Stimulated activated naive CD4-positive, alpha-beta T cell (primary cell): ENCODE data around the gene HNF4A.

Experiments used
- DNase-seq, 6 experiments: peaks; one replicate each; lab custom pipeline; 2025; lab: John Stamatoyannopoulos, UW

Gene HNF4A

GRCh38 chr20:44445742-44446710 is 90.5 kb downstream of the HNF4A start:
- no peak for DNase-seq

GRCh38 chr20:44447827-44448419 is 92.4 kb downstream of the HNF4A start:
- DNase-seq, result no peak

DNA sequence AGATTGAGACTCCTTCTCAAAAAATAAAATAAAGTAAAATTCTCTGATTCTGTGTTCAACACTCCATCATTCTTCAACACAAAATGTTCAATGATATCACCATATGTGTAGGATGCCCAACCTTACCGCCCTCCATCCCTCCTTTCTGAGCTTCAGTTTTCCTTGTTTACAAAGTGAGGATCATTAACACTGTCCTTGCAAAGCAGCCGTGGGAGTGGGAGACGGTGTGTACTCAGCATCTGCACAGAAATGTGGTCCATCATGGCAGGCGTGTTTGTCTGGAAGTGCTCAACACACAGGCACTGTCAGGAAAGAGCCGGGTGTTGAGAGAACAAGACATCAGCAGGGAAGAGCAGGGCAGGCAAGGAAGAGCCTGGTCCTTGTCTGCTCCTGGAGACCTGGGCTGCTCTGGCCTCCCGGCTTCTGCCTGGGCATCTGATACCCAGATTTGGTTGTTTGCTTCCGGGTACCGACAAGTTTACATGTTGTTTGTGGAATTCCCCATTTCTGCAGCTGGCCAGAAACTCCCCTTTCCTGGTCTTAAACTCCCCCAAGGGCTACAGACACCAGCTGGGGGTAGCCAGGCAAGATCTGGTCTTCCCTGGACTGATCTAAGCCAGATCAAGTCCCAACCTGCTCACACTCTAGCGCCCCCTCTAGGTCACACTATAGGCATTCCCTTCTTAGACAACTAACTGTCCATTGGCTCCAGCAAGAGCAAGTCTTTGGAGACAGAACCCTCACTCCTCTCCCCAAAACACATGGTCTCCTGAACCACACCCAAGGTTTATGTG is 93.5 kb downstream of the HNF4A start:
- DNase-seq, result no peak

GRCh38 chr20:44449864-44450263 is 94.4 kb downstream of the HNF4A start:
- DNase-seq, result no peak

- no peak for DNase-seq
These were observed 94.9 kb downstream of the HNF4A start for GRCh38 chr20:44450281-44450889.

DNA sequence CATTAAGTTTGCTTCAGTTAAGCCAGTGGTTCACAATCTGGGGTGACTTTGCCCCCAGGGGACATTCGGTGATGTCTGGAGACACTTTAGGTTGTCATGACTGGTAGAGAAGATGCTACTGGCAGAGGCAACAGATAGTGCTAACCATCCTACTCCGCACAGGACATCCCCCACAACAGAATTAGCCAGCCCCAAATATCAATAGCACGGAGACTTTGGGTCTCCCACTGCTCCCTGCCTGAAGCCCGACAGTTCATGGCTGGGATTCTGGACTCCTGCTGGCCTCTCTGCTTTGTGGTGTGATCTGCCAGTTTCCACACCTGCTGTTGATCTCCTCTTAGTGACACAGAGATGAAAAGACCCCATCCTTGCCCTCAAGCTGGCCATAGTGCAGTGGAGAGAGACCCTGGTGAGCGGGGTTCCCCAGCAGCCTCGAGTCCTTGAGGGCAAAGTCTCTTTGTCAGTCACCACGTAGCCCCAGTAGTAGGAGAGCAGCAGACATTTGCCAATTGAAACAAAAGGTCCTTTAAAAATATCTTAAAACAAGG is 95.5 kb downstream of the HNF4A start:
- no peak for DNase-seq

GRCh38 chr20:44454306-44454963 is 98.9 kb downstream of the HNF4A start:
- DNase-seq, result no peak

- no peak for DNase-seq
These were observed 99.6 kb downstream of the HNF4A start for GRCh38 chr20:44455126-44455525.

DNA sequence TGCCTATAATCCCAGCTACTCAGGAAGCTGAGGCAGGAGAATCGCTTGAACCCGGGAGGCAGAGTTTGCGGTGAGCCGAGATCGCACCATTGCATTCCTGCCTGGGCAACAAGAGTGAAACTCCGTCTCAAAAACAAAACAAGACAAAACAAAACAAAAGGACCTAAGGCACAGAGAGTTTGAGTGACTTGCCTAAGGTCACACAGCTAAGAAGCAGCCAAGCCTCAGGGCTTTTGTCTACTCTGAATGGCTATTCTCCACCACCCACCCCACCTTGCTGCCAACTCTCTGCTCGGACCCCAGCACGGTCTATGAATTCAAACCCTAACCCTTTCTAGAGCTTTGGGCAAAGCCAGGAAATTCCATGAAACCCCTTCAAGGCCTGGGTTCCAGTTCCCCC is 101.1 kb downstream of the HNF4A start:
- DNase-seq, result no peak

- no peak for DNase-seq
These were observed 101.5 kb downstream of the HNF4A start for GRCh38 chr20:44457016-44457415.

GRCh38 chr20:44459271-44459670 is 103.8 kb downstream of the HNF4A start:
- DNase-seq, result no peak

DNA sequence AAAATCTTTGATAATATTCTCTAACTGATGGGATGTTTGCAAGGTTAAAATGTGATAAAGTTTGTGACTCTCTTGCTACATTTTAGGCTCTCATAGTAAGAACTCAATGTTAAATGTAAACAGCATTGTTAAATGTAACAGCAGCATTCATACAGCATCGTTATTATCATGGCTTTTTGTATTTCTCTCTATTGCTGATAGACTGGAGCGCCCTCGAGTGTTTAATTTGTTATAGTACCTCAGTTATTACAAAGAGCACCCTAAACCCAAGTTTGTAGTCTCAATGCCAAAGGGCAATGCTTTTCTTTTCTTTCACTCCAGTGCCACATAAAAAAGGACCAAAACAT is 105.3 kb downstream of the HNF4A start:
- peak in 2 of 6 experiments; percentile 10 to 25 for DNase-seq

DNA sequence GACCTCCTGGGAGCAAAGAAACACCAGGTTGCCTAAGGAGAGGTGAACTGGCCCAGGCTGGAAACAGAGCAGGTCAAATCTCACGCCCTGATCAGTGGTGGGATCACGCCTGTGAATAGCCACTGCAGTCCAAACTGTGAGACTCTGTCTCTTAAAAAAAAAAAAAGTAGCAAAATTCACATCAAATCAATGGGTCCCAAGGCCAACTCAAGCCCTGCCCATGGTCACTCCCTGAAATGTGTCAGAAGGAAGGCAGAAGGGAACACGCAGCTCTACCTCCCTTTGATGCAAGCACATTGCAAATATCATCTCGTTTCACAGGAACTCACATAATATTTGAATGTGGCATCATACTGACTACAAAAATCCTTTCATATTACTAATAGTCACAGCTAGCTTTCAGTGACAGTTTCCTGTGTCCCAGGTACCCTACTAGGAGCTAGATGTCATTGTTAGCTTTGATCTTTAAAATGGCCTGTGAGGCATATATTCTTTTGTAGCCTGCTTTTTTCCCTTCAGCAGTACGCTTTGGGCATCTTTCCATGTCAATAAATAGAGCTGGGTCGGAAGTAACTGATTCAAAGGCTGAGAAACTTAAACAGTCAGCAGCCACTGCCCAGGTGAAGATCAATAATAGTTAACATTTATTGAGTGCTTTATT is 105.8 kb downstream of the HNF4A start:
- no peak for DNase-seq

DNA sequence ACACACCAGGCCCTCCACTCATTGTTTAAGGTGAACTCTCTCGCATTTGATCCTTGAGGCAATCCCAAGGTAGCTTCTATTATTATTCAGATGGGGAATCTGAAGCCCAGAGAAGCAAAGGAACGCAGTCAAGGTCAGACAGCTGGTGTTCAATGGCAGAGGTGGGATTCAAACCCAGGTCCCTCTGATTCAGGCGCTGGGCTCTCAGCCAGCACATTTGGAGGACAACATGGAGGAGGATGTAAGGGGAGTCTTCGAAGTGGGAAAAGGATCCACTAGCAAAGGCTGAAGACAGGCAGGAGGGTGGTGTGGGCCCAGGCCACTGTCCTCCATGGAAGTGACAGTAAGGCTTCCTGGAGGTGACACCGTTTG is 106.3 kb downstream of the HNF4A start:
- no peak for DNase-seq

GRCh38 chr20:44463466-44463865 is 108.0 kb downstream of the HNF4A start:
- no peak for DNase-seq

- no peak for DNase-seq
These were observed 109.0 kb downstream of the HNF4A start for GRCh38 chr20:44464514-44464913.

- no peak for DNase-seq
These were observed 109.6 kb downstream of the HNF4A start for GRCh38 chr20:44465001-44465560.

GRCh38 chr20:44467289-44467883 is 111.9 kb downstream of the HNF4A start:
- no peak for DNase-seq

DNA sequence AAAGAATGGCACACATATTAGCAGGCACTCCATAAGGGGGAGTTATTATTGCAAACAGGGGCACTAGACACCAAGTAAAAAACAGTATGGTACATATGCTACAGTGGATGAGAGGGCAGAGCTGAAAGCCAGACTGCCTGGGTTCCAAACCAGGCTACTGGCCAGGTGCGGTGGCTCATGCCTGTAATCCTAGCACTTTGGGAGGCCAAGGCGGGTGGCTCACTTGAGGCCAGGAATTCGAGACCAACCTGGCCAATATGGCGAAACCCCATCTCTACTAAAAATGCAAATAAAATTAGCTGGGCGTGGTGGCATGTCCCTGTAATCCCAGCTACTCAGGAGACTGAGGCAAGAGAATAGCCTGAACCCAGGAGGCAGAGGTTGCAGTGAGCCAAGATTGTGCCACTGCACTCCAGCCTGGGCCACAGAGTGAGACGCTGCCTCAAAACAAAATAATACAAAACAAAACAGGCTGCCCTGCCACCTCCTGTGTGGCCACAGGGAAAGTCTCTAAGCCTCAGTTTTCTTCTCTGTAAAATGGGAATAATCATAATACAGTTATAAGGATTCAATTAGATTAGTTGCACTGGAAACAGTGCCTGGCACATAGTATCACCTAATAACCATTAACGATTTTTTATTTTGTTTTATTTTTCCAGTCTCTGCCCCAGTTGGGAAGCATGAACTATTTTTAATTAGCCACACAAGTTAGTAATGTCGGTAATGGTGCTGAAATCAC is 112.7 kb downstream of the HNF4A start:
- no peak for DNase-seq
